ENCODE results near the gene PRKCE.
"Not testable (repeated sequence)": the region's sequence is repeated elsewhere in the genome, so short reads cannot be mapped to it uniquely, and the experiment has no call there.

PRKCE gene

DNA sequence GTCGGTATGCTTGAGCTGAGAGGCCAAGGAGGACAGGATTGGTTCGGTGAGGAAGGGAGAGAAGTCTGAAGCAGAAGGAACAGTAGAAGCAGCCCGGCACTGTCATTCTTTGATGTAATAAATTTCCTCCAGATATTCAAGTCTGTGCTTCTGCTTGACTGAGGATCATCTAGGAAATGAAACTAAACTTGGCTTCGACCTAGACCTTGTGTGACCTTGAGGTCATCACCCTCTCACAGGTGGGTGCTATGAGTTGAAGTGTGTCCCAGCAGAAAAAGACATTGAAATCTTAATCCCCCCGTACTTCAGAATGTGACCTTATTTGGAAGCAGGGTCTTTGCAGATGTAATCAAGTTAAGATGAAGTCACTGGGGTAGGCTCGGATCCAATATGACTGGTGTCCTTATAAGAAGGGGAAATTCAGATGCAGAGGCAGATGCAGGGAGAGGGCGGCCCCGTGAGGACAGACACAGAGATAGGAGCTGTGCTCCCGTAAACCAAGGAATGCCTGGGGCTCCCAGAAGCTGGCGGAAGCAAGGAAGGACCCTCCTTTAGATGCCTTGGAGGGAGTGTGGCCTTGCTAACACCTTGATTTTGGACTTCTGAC lies 49.0 kb downstream of the PRKCE start:
- no peak for DNase-seq

DNA sequence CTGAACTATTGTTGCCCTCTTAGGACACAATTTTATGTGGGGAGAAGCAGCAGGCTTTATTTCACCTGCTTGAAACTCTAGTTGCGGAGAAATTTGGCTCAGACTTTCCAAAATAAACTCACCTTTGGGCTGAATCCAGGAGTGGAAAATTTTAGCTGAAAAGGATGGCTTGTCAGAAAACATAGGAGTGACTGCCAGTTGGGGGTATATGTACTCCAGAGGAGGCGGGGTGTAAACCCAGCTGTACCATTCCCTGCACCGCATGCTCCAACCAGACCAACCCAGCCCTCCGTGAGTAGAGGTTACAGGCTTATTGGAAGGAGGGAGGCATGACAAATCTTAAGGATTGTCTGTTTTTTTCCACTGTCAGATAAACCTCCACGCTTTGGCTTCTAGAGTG lies 53.8 kb downstream of the PRKCE start:
- DNase-seq: no peak

DNA sequence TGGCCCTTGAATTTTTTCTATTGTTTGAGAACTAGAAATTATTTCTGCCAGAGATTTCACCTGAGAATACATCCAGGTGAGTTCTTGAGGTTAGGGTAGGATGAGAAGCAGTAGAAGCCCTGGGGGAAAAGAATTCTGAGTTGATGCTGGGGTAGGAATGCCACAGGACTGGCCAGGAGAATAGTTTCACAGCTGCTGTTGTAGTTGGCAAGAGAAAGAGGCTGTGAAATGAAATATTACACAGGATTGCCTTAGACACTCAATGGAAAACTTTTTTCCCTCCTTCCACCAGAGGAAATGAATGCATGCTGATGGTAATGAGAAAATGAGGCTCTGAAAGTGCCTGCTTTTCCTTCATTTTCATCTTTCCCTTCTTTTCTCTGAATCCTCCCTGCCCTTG lies 54.6 kb downstream of the PRKCE start:
- DNase-seq: no peak

DNA sequence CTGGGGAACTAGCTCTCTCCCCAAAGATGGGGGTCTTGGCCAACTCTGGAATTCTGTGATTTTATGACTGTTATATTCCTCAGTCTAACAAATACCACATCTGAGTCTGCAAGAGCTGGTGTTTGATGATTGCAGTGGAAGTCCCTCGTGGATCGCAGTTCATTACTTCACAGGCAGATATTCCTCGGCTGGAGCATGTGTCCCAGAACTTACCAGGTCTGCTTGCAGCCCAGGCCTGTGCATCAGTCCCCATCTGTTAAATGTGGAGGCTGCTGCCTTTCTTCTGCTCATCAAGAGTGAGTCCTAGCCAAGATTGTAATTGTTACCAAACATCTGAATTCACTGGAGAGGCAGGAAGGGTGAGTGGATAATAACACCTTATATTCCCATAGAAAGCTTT lies 55.5 kb downstream of the PRKCE start:
- DNase-seq: no peak

DNA sequence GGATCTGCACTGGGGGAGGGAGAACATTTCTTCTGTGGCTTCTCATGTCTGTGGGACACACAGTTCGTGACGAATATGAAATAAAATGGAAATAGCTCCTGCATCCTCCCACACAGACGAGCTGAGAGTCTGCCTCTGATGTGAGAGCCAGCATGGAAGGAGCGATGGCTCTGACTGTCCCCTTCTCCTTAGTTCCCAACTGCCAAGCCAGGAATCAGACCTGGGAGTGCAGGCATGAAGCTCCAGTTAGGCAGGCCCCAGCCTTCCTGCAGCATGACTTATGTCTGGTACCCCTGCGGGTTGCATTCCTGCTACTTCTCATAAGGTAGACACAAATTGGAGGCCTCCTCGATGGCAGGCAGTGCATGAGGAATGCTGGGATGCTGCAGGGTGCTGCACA lies 56.2 kb downstream of the PRKCE start:
- no peak for DNase-seq

DNA sequence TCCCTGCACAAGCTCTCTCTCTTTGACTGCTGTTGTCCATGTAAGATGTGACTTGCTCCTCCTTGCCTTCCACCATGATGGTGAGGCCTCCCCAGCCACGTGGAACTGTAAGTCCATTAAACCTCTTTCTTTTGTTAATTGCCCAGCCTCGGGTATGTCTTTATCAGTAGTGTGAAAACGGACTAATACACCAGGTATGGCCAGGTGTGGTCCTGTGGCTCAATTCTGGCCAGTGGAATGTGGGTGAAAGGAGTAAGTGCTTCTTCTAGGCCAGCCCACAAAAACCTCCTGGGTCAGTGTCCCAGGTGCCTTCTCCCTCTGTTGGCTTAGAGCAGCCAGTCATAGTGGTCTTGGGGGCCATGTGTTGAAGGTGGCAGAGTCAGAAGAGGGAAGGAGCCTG lies 57.0 kb downstream of the PRKCE start:
- no peak for DNase-seq

DNA sequence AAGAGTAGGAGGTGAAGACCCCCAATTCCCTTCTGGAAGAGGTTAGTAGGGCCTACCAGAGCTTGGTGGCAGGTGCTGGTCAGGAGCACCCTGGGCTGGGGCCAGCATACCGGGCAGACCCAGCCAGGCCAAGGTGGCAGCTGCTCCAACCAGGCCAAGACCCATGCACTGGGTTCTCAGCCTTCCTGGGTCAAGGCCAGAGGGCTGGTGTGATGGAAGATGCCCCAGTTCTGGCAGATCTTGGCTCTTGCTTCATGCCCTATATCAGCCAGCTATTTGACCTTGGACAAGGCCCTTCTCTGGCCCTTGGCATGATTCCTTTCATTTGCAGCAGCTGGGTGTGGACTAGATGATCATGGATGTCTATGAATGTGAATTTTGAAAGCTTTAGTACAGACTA lies 57.7 kb downstream of the PRKCE start:
- DNase-seq: no peak

DNA sequence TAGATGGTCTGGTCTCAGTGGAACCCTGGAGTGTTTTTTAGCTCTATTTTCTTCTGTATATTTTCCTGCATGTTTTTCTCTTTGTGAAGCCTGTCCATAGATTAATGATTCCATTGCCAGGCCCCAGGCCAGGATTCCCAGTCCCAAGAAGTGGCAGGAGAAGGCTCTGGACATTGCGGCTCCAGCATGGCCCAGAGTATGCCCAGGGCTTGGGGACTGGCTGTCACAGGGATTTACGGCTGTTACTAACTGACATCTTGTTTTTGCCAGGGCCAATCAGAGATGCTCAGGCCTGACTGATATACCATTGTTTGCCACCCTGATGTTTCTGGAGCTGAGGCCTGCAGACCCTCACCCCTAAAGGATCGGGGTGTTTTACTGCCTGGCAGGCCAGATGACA lies 59.0 kb downstream of the PRKCE start:
- no peak for DNase-seq

DNA sequence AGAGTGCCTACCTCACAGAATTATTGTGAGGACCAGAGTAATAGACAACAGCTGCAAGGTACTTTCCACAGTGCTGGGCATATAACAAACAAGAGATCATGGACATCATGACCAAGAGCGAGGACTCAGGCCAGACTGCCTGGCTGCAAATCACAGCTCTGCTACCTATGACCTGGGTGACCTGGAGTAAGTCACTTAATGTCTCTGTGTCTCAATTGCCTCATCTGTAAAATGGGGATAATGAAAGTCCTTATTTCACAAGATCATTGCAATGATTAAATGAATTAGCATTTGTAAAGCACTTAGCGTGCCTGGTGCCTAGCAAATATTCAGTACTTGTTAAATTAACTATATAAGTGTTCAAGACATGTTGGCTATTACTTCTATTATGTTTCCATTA lies 59.7 kb downstream of the PRKCE start:
- no peak for DNase-seq

DNA sequence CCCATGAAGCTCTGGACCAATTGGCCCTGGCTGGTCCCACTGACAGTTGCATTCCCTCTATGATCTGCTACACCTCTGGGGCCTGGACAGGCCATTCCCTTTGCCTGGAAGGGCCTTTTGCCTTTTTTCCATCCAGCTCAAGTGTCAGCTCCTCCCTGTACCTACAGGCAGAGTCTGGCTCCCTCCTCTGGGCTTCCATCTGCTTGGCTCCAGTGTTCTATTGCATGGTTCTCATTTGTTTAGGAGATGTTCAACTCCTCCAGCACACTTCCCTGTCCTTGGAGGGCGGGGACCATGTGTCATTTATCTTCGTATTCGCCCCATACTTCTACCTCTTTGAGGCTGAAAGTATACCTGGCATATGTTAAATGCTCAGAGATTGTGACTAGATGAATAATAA lies 61.1 kb downstream of the PRKCE start:
- no peak for DNase-seq

DNA sequence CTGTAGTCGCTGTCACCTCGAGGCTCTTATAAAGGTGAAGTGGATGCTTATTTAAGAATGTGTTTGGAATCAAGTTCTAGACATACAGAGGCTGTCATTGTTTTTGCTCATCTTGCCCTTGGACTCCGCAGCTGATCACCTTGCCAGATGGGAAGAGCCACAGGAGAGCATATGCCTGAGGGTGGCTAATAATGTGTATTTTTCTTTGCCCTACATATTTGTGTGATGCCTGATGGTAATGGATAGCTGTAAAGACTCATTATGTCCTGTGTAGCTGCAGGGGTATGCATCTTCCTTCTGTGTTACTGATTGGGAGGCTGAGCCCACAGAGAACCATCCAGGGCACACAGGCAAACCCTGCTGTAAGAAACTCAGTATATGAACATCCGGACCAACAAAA lies 61.7 kb downstream of the PRKCE start:
- DNase-seq: no peak

DNA sequence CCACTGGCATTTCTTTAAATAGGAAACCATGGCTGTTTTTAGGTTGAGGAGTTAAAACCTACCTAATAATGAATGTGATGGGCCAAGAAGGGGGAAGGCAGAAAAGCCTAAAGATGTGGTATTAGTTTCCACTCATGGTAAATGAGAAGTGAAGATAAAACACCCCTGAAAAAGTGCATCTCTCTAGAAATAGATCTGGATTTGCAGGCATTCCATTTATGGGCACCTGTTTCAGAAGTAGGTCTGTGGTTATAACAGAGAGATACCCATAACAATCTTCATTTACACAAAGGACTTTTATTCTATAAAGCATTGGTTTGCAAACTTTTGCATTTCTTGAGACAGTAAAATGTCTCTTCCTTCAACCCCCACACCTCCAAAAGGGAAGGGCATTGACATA lies 62.1 kb downstream of the PRKCE start:
- no peak for DNase-seq

DNA sequence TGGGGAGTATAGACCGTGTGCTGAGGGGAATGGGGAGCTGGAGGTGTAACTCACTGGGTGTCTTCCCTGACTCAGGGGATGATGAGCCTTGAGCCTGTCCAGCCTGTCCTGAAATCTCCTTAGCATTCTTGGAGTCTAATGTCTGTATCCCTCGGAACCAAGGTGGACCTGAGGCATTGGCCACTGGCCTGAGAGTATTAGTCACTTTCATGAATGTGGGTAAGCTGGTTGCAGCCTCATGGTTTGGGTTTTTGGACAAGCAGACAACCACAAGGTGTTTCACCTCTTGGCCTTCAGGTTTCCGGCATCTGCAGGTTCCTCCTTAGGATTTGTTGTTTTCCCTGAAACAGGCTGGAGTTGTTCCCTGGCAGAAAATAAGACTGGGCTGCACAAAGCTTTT lies 63.2 kb downstream of the PRKCE start:
- DNase-seq: no peak

DNA sequence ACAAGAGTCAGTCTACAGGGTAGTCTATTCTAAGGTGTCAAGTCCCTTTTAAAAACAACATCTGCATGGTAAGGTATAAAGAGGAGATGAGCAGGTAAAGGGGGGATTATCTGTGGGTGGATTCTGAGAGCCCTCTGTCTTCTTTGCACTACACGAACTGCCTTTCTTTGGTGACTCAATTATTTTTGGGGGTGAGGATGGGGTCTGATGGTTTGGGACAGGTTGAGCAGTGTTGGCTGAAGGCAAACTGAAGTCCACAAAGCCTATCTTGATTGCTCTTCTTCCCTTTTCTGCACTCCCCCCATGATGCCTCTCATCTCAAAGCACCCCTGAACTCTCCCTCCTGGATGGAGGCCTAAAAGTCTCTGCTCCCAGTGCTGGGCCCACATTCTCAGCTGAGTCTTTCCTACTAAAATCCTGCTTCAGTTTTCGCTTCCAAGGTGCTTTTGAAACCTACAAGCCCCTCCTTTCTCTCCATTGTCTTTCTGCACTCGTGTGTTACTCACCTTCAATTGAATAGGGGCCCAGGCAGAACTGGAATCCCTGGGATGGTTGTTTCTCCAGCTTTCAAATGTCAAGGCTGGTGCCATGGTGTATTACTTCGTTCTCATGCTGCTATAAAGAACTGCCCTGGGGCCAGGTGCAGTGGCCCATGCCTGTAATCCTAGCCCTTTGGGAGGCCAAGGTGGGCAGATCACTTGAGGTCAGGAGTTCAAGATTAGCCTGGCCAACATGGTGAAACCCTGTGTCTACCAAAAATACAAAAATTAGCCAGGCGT lies 64.3 kb downstream of the PRKCE start:
- no peak for DNase-seq

DNA sequence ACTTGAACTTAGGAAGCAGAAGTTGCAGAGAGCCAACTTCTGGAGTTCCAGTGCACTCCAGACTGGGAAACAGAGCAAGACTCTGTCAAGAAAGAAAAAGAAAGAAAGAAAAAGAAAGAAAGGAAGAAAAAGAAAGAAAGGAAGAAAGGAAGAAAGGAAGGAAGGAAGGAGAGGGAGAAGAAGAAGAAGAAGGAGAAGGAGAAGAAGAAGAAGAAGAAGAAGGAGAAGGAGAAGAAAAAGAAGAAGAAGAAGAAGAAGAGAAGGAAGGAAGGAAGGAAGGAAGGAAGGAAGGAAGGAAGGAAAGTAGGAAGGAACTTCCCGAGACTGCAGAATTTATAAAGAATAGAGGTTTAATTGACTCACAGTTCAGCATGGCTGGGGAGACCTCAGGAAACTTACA lies 65.0 kb downstream of the PRKCE start:
- DNase-seq: not testable (repeated sequence)

DNA sequence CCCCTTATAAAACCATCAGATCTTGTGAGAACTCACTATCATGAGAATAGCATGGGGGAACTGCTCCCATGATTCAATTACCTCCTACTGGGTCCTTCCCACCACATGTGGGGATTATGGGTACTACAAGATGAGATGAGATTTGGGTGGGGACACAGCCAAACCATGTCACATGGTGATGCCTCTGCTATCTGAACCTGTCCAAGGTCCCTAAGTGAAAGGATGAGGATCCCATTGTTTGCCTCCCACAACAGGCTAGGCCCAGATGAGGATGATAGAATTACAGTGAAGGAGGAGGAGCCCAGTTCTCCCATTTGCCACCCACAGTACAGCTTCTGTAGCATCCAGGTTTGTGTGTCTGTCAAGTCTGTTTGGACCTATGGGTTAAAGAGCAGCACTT lies 65.4 kb downstream of the PRKCE start:
- DNase-seq: no peak

DNA sequence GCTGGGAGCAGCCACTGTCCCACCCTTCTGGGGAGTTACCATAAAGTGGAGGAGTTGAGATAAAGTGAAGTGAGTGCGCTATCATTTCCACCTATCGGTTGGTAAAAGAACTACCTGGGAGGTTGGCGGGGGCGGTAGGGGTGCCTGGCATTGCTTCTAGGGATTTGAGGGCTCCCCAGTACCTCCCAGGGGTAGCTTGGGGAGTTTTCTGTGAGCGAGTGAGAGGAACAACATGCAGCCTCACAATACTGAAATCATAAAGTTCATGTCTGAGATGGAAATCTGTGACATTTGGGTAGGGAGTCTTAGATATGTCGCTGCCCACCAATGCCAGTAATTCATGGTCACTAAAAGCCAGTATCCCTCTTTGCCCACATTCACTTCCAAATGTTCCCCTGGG lies 68.7 kb downstream of the PRKCE start:
- no peak for DNase-seq

DNA sequence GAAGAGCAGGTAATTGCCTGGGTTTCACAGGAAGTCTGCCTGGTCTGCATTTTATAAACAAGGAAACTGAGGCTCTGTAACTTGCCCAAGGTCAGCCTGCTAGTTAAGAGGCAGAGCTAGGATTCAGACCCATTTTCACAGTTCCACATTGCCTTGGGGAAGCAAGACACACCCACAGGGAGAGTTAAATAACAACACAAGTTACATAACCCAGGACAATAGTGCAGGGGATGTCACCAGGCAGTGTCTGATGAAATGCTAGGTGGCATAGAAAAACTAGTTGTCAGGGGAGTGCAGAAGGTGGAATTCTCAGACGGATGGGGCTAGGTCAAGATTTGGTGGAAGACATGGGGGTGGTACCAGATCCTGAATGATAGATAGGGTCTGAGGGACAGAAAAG lies 69.7 kb downstream of the PRKCE start:
- DNase-seq: no peak

DNA sequence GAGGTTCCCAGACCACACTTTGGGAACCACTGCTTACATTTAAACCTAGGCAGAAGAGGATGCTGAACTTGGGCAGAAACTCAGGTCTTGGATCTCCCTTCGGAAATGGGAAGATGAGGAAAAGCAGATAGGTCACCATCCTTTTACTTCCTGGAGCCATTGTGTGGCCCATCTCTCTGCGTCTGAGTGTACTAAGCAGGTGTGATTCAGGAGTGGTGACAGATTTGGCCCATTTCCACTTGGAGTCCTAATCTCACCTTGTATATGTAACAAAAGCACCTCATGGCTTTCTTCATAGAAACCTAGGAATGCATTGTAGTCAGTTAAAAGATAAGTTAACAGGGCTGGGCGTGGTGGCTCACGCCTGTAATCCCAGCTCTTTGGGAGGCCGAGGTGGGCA lies 71.0 kb downstream of the PRKCE start:
- no peak for DNase-seq

DNA sequence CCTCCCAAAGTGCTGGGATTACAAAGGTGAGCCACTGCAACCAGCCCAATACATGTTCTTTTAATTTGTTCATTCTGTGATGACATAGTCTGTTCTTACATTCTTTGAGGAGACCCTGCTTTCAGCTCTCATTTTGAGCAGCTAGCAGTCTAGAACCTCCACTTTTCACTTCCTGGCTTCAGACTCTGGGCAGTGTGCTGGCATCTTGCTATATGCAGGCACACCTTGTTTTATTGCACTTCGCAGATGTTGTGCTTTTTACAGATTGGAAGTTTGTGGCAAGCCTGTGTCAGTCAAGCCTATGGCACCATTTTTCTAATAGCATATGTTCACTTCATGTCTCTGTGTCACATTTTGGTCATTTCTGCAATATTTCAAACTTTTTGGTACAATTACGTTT lies 72.4 kb downstream of the PRKCE start:
- no peak for DNase-seq

DNA sequence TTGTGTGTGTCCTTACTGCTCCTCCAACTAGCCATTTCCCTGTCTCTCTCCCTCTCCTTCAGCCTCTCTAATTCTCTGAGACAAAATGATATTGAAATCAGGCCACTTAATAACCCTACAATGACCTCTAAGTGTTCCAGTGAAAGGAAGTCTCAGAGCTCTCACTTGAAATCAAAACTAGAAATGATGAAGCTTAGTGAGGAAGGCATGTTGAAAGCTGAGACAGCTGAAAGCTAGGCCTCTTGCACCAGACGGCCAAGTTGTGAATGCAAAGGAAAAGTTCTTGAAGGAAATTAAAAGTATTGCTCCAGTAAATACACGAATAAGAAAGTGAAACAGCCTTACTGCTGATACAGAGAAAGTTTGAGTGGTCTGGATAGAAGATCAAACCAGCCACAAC lies 72.9 kb downstream of the PRKCE start:
- no peak for DNase-seq

DNA sequence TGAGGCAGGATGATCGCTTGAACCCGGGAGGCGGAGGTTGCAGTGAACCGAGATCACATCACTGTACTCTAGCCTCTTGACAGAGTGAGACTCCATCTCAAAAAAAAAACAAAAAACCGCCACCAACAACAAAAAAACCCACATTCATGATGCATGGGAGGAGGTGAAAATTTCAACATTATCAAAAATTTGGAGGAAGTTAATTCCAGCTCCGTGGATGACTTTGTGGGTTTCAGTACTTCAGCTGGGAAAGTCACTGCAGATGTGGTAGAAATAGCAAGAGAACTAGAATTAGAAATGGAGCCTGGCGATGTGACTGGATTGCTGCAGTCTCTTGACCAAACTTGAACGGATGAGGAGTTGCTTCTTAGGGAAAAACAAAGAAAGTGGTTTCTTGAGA lies 74.3 kb downstream of the PRKCE start:
- no peak for DNase-seq

DNA sequence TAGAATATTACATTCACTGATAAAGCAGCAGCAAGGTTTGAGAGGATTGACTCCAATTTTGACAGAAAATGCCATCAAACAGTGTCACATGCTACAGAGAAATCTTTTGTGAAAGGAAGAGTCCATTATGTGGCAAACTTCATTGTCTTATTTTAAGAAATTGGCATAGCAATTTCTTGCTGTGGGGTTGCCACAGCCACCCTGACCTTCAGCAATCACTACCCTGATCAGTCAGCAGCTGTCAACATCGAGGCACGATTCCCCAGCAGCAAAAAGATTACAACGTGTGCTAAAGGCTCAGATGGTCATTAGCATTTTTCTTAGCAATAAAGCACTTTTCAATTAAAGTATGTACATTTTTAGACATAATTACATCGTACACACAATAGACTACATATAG lies 74.7 kb downstream of the PRKCE start:
- DNase-seq: no peak

DNA sequence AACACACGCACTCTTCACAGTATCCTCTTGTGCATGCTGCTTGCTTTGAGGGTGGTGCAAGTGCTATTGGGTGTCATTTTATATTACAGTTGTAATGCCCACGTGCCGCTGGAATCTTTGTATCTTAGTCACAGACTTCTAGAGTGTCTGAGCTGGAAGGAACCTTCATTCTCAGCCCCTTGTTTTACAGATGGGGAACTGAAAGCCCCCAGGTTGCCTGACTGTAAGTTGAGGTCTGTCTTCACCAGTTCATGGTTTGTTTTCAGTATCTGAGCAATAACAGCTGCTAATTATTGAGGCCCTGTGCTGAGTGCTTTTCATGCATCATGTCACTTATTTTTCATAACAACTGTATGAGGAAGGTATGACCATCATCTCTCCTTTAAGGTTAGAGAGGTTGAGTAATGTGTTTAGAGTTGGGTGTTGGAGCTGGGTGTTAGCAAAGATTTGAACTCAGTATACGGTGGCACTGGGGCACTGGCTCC lies 77.0 kb downstream of the PRKCE start:
- DNase-seq: no peak

Measured in SHP77 treated with DMSO at 0.1 percent for 48 hours (cell line).